Omental fat pad (tissue), 4 donors: ENCODE measurements around the gene LAX1. TPM values are rescaled to one million over a fixed set of nuclear protein-coding genes. Genes with fewer than 3 reads are reported as not detected.

Source experiments
- ATAC-seq: fragments of 150-250 bp; one replicate; pipeline ENCODE4 v1.9.1; 2016; ENCODE audit warnings: mild to moderate bottlenecking, moderate library complexity; ENCODE audit not compliant: low FRiP score
- DNase-seq: peaks from one replicate; pipeline ENCODE4 v3.0.0-alpha.2; 2019; ENCODE audit warnings: low spot score
- total RNA-seq, 4 donors: library from RNA; depleted of rRNA; stranded (reverse); fragments of >200 nt; gene quantifications; one replicate each; pipeline ENCODE4 v1.1.0, GENCODE V29; 2016
- TF ChIP-seq, protein P1 (sequence below), 3 donors: fragments of 450-650 bp; IDR thresholded peaks; one replicate each; pipeline ENCODE4 v1.5.1; 2016 to 2017; ENCODE audit warnings: antibody characterized with exemption in 3 of 3, mild to moderate bottlenecking in 3 of 3, moderate library complexity in 2 of 3

The LAX1 gene
- total RNA-seq, 4 donors from 2014 or later = 0.19 to 2.4 (median 1.4) TPM

DNA sequence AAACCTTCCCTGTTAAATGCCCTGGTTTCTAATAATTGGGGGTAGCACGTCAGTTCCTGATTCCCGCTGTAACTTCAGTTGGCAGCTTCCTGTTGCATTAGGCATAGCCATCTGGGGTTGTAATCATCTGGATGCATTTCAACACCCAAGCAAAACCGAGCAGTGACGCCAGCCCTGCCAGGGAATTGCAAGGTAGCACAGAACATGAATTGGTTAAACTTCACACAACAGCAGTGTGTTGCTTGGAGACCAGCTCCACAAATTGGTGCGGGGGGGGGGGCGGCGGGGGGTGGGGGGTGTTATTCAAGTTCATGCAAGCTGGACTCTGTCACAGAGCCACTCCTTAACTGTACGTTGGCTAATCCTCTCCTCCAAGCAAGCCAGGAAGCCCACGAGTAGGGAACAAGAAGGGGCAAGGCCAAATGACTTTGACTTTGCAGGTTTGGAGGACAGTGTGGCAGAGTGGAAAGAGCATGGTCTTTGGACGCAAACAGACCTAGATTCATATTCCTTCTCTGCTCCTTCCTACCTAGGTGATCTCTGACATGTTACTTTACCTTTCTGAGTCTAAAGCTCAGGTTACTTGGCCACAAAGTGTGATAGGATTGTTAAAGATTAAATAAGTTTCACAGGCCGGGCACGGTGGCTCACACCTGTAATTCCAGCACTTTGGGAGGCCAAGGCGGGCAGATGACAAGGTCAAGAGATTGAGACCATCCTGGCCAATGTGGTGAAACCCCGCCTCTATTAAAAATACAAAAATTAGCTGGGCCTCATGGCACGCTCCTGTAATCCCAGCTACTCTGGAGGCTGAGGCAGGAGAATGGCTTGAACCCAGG, 4.7 kb downstream of the LAX1 start:
- ATAC-seq (peak; percentile 78), DNase-seq (peak; percentile 53)
- TF ChIP-seq, protein P1, sequence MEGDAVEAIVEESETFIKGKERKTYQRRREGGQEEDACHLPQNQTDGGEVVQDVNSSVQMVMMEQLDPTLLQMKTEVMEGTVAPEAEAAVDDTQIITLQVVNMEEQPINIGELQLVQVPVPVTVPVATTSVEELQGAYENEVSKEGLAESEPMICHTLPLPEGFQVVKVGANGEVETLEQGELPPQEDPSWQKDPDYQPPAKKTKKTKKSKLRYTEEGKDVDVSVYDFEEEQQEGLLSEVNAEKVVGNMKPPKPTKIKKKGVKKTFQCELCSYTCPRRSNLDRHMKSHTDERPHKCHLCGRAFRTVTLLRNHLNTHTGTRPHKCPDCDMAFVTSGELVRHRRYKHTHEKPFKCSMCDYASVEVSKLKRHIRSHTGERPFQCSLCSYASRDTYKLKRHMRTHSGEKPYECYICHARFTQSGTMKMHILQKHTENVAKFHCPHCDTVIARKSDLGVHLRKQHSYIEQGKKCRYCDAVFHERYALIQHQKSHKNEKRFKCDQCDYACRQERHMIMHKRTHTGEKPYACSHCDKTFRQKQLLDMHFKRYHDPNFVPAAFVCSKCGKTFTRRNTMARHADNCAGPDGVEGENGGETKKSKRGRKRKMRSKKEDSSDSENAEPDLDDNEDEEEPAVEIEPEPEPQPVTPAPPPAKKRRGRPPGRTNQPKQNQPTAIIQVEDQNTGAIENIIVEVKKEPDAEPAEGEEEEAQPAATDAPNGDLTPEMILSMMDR (IDR thresholded peaks at IDR 0.05) = no peak

DNA sequence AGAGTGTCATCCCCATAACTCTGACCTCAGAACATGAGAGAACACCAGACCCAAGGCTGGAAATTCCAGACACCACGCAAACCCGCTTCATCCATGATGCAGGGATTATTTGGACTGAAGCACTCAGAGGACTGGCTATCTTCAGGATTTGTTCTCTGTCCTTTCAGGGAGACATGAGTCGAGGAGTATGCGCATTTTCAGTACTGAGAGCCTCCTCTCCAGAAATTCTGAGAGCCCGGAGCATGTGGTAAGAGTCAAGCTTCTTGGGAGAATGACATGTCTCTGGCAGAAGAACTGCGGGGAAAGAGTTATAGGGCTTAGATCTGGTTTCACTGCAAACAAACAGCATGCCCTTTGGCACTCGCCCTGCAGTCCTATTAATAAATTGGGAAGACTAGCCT, 6.9 kb downstream of the LAX1 start:
- ATAC-seq = no peak
- no peak for DNase-seq
- TF ChIP-seq, protein P1 (IDR thresholded peaks at IDR 0.05) = no peak

DNA sequence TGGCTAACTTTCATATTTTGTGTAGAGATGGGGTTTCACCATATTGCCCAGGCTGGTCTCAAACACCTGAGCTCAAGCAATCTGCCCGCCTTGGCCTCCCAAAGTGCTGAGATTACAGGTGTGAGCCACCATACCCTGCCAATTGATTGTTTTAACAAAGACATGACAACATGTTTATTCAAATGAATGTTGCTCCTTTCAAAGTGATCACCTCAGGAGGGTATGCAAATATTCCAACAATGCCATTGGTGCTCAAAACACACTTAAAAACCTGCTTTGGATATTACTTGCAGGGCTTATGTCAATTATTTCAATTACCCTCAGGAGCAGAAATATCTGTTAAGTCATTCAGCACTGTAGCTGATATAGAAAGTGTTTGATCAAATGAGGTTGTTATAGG, 7.9 kb downstream of the LAX1 start:
- no peak for ATAC-seq
- no peak for DNase-seq
- TF ChIP-seq, protein P1 (IDR thresholded peaks at IDR 0.05) = no peak

DNA sequence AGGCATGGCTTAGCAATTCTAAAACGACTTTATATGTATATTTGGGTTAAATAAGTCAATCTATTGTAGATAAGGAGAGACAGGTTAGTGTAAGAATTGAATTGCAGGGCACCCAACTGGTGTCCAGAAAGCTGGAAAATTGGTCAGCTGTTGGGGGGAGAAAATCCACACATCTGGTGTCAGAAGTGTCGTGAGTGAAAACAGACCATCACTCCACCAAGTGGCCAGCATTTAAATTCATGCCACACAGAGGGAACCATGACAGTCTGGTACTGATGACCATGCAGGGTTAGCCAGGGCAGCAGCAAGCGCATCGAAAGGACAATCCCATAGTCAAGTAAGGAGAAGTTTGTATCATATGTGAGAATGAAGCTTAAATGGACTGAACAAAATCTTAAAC, 11.7 kb downstream of the LAX1 start:
- DNase-seq (no peak), ATAC-seq (no peak)
- TF ChIP-seq, protein P1 (IDR thresholded peaks at IDR 0.05) = no peak

DNA sequence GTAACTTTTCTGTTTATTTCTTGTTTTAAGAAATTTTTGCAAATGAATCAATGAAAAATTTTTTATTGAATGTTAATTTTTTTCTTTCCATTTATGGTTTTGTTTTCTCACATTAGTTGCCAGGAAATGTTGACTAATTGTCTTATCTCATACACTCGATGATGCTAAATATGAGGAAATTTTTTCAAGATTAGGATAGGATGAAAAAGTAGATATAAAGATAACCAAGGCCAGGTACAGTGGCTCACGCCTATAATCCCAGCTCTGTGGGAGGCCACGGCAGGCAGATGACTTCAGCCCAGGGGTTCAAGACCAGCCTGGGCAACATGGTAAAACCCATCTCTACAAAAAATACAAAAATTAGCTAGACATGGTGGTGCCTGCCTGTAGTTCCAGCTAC, 12.6 kb downstream of the LAX1 start:
- DNase-seq = no peak
- ATAC-seq = no peak
- TF ChIP-seq, protein P1 (IDR thresholded peaks at IDR 0.05) = no peak

DNA sequence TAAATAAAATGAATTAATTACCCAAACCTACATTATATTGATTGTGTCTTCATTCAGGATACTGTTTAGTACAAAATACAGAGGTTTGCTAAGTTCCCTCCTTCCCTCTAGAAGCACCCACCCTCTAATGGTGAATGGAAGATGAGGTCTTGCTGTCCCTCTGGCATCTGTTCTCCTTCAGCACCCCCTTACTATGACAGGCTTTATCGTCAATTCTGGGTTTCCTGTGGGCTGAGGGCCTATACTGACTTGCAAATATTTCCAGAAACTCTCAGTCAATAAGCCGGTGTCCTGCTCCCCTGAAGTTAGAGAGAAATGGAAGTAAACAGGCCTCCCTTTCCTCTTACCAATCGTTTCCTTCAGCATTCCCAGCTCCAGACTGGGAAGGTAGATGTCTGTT, 13.2 kb downstream of the LAX1 start:
- DNase-seq (no peak), ATAC-seq (no peak)
- TF ChIP-seq, protein P1 (IDR thresholded peaks at IDR 0.05) = no peak

DNA sequence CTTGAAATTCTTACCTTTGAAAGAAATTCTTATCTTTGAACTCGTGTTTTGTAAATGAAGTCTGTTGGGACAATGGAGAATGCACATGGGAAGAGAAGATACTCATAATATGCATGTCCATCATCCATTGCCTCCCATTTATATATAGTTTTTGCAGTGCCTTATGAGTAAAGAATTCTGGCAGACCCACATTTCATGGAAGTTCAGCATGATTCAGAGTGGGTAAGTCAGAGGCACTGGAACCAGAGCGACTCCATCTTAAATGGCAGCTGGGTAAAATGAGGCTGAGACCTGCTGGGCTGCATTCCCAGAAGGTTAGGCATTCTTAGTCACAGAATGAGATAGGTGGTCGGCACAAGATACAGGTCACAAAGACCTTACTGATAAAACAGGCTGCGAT, 13.8 kb downstream of the LAX1 start:
- ATAC-seq = no peak

More for the DNA sequence above, 13.8 kb downstream of the LAX1 start:
- TF ChIP-seq, protein P1 (IDR thresholded peaks at IDR 0.05) = no peak
- no peak for DNase-seq
